ENCODE measurements around the gene LSR.

LSR gene

GRCh38 chr19:35310331-35310730 is 61.5 kb downstream of the LSR start:
- H3K4me3 ChIP-seq (ENCODE audit: low read depth, low read length) = no peak overlapping the region
- TF ChIP-seq CTCF (IDR thresholded peaks at IDR 0.05; ENCODE audit: low read depth, low read length, missing control alignments) = no peak
- H3K27me3 ChIP-seq (replicated peaks) = no peaks in the 10 kb centered on the region
- DNase-seq = no peak
- no peaks in the 10 kb centered on the region for H3K36me3 ChIP-seq (replicated peaks)
- no peak overlapping the region for H3K27ac ChIP-seq
- in situ Hi-C loops (cut with HindIII; ENCODE audit: low pct_ligation_motif_present, low sequenced_read_pairs) = no loop called here

GRCh38 chr19:35310811-35311465 is 62.1 kb downstream of the LSR start:
- no peak for TF ChIP-seq CTCF (IDR thresholded peaks at IDR 0.05; ENCODE audit: low read depth, low read length, missing control alignments)
- no peak overlapping the region for H3K27ac ChIP-seq
- H3K4me3 ChIP-seq (ENCODE audit: low read depth, low read length) = no peak overlapping the region
- in situ Hi-C loops (cut with HindIII; ENCODE audit: low pct_ligation_motif_present, low sequenced_read_pairs) = no loop called here
- no peaks in the 10 kb centered on the region for H3K27me3 ChIP-seq (replicated peaks)
- no peaks in the 10 kb centered on the region for H3K36me3 ChIP-seq (replicated peaks)
- DNase-seq = no peak

DNA sequence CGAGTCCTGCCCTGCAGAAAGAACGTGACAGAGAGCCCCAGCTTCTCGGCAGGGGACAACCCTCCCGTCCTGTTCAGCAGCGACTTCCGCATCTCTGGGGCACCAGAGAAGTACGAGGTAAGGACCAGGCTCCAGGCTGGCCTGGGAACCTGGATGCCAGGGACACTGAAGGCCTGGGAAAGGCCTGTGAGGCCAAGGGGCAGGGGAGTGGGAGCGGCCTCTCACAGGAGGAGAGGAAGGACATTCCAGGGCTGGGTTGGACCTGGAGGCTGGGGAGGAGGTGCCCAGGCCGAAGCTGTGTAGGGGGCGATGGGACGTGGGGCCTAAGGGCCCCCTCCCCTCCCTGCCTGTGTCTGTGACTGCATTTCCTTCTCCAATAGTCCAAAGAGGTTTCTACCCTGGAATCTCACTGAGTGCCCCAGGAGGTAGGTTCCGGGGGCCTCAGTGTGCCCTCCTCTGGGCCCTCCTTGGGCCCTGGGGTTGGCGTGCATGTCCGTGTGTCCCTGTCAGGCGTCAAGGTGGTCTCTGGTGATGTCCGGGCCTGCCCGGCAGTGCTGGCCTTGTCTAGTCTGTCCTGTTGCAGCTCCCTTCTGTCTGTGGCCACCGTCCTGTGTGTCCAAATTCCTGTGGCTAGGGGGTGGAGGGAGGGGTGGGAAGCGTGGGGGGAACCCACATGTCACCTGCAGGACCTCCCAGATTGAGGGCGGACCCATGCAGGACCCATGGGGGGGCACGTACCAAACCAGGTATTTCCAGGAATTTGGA is 63.3 kb downstream of the LSR start:
- DNase-seq = no peak
- Histone ChIP-seq H3K4me3 (ENCODE audit: low read depth, low read length) (no peak overlapping the region), H3K27ac (no peak overlapping the region), H3K36me3 (replicated peaks) (no peaks in the 10 kb centered on the region), H3K27me3 (replicated peaks) (no peaks in the 10 kb centered on the region)
- in situ Hi-C loops (cut with HindIII; ENCODE audit: low pct_ligation_motif_present, low sequenced_read_pairs) = no loop called here
- no peak for TF ChIP-seq CTCF (IDR thresholded peaks at IDR 0.05; ENCODE audit: low read depth, low read length, missing control alignments)

DNA sequence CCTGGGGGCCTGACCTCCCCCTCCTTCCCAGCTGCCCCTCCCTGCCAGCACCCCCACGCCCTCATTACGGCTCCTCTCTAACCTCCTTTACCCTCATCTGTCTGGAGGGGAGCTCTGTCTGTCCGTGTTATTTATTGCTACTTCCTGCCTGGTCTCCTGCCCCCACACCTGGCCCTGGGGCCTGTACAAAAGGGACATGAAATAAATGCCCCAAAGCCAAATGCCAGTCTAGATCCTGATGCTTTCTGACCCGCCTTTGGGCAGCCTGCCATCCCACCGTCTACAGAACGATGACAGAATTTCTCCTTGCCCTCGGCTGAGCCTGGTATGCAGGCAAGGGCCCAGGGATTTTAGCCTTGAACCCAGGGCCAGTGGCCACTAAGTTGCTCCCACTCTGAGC is 64.8 kb downstream of the LSR start:
- no peak for TF ChIP-seq CTCF (IDR thresholded peaks at IDR 0.05; ENCODE audit: low read depth, low read length, missing control alignments)
- no peak overlapping the region for H3K4me3 ChIP-seq (ENCODE audit: low read depth, low read length)
- H3K27ac ChIP-seq = no peak overlapping the region
- H3K27me3 ChIP-seq (replicated peaks) = no peaks in the 10 kb centered on the region
- DNase-seq = no peak
- in situ Hi-C loops (cut with HindIII; ENCODE audit: low pct_ligation_motif_present, low sequenced_read_pairs) = no loop called here
- no peaks in the 10 kb centered on the region for H3K36me3 ChIP-seq (replicated peaks)

- no peak overlapping the region for H3K27ac ChIP-seq
- no peaks in the 10 kb centered on the region for H3K36me3 ChIP-seq (replicated peaks)
- DNase-seq = no peak
- H3K27me3 ChIP-seq (replicated peaks) = no peaks in the 10 kb centered on the region
- no peak overlapping the region for H3K4me3 ChIP-seq (ENCODE audit: low read depth, low read length)
- TF ChIP-seq CTCF (IDR thresholded peaks at IDR 0.05; ENCODE audit: low read depth, low read length, missing control alignments) = no peak
- in situ Hi-C loops (cut with HindIII; ENCODE audit: low pct_ligation_motif_present, low sequenced_read_pairs) = no loop called here
These were observed 65.2 kb downstream of the LSR start for GRCh38 chr19:35314031-35314430.
